Activated naive CD4-positive, alpha-beta T cell treated with anti-CD3 and anti-CD28 coated beads, Interleukin-2, amount 50 U/mL, for 16 hours (primary cell): ENCODE data around the gene SRGAP3.

Experiments
- DNase-seq: peaks from one replicate; pipeline ENCODE4 v3.0.0-alpha.2; 2020

Gene SRGAP3

GRCh38 chr3:9251055-9251786 lies 1.8 kb upstream of the SRGAP3 start:
- DNase-seq = no peak

DNA sequence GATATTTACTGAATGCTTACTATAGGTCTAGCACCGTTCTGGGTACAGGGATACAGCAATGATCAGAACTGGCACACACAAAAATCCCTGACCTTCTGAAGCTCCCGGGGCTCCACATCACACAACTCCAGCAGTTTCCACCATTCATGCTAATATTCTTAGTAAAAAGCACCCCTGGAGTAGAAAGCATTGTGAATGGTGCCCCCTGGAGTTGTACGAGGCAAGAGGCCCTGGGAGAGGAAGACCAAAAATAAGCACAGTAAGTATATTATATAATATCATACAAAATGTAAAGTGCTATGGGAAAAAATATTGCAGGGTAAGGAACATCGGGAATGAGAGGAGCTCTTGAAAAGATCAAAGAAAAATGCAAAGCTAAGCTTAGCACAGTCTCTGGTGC lies 790 bp upstream of the SRGAP3 start:
- no peak for DNase-seq

DNA sequence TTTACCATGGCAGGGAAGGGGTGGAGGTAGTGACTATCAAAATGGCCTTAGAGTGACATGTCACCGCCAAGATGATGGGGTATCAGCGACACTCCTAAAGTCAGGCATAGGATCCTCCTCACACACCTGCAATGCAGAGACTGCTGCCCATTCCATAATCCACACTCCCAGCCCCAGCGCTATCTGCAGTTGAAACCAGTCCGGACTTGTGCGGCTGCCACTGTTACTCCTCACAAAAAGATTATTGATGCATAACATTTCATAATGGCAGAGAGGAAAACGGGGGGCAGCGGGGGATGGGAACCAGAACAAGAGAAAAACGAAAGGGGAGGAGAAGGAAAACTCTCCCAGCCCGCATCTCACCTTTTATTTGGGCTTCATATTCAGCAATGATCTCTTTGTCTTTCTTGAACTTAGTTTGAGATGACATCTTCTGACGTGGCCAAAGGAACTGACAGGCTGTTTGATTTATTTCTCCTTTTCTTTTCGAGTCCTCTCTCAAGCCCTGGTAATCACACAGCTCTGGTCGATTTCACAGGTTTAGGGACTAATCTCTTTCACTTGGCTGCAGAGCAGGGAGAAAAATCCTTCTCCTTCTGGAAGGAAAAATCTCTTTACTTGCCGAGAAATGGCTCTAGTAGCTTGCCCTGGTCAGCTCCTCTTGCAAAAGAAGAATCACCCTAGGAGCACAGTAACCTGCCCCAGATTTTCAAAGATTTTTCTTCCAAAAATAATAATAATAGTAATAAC lies 749 bp downstream of the SRGAP3 start:
- no peak for DNase-seq

GRCh38 chr3:9247941-9248521 lies 1.4 kb downstream of the SRGAP3 start:
- no peak for DNase-seq

GRCh38 chr3:9247361-9247940 lies 2.0 kb downstream of the SRGAP3 start:
- no peak for DNase-seq

DNA sequence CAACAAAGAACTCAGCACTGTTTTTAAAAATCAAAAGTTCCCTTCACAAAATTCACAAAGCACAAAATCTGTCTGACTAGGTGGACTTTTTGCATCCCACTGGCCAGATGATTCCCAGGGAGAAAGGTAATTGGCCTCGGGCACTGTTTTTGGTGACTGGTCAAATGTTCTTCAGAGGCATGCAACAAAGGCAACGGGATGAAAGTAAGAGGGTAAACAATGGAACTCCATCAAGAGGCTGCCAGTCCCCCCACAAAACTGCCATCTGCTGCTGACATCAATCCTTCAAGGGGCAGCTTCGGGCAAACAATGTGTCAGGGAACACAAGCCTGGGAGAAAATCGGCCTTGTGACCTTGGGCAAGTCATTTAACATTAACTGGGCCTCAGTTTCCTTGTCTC lies 3.3 kb downstream of the SRGAP3 start:
- no peak for DNase-seq

DNA sequence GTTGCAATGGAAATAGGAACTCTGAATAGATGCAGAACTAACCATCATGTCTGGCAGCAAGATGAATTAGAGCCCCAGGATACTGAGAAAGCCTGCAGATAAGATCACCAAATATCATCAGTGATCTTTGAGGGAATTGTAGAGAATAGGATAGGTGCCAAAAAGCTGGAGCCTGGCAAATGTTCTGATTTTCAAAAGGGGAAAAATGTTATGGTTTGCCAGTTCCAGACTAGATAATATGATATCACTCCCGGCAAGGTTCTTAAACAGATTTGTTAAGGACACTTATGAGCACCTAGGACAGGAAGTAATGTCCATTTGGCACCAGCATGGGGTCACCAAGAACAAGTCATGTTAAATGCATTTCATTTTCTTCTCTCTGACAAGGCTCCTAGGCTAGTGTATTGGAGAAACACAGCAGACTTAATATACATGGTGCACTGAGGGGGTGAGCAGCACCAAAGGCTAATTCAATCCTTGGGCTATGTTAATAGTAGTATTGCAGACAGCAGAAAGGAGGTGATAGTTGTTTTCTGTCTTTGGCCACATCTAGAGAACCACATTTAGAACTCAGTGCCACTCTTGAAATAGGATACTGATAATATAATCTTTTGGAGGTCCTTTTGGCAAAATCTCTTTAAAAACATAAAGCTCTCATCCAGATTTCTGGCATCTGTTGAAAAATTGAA lies 4.8 kb downstream of the SRGAP3 start:
- DNase-seq = no peak

- no peak for DNase-seq
These were observed 7.5 kb downstream of the SRGAP3 start for GRCh38 chr3:9241956-9242355.

DNA sequence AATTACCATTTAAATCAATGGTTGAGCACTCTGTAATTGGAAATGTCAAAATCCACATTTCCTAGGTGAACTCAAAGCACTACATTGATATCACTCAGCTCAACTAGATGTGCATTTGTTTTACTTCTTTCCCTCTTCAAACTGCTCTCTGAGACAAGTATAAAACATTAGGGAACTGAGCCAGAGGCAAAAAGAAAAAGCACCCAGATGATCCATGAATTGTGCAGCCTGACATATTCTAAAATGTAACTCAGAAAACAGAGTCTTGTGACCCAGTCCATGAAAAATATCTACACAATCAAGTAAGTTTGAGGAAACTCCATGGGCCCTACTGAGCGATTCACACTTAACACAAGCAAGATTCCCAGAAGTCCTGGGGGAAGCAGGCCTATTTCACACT lies 9.8 kb downstream of the SRGAP3 start:
- no peak for DNase-seq

GRCh38 chr3:9238721-9239295 lies 10.6 kb downstream of the SRGAP3 start:
- no peak for DNase-seq

GRCh38 chr3:9238276-9238675 lies 11.2 kb downstream of the SRGAP3 start:
- DNase-seq = no peak

GRCh38 chr3:9233814-9234600 lies 15.4 kb downstream of the SRGAP3 start:
- DNase-seq = no peak

GRCh38 chr3:9233101-9233500 lies 16.3 kb downstream of the SRGAP3 start:
- DNase-seq = no peak

DNA sequence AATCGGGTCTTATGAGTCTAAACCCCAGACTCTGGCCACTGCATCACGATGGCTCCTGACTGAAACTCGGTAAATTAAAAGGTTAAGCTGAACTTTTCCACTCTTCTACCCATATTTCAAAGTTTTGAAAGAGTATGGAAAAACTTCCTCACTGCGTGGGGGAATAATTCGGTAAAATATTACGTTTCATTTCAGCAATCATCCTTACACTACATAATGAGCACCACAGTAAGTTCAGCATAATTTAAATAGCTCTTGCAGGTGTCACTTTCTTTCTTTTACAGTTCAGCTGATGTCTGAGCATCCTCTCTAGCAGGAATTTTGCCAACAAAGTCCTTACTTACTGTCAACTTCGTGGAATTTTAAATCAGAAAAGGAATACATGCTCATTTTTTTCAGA lies 17.5 kb downstream of the SRGAP3 start:
- DNase-seq = no peak

DNA sequence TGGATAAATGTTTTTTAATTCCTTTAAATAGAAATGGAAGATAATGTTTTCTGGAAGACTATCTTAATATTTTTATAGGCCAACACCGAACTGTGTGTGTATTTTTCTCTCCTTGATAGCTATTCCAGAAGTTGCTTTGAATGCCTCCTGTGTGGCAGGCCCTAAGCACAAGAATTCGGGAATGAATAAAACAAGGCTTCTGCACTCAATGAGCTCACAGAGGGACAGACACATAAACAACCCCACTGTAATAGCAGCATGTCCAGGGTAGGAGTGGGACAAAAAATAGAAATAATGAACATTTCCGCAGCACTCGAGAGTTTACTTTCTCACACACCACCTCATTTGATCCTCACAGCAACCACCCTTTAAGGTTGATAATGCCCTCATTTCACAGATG lies 18.0 kb downstream of the SRGAP3 start:
- DNase-seq = no peak

- no peak for DNase-seq
These were observed 18.4 kb downstream of the SRGAP3 start for GRCh38 chr3:9231006-9231405.

GRCh38 chr3:9230596-9230995 lies 18.9 kb downstream of the SRGAP3 start:
- no peak for DNase-seq

DNA sequence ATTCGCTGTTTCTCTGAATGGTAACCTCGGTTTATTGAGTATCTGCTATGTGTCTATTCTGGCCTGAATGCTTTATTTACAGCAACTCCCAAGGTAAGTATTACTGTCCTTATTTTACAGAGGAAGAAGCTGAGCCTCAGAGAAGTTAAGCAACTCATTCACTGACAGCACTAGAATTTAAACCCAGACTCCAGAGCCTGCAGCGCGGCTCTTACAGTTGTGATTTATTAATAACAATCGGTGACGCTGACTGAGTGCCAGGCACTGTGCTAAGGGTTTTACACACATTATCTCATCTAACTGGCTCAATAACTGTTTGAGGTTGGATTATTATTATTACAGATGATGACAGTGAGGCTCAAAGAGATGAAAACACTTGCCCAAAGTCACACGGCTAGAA lies 19.6 kb downstream of the SRGAP3 start:
- DNase-seq = no peak

- DNase-seq = no peak
These were observed 20.1 kb downstream of the SRGAP3 start for GRCh38 chr3:9229325-9229724.

DNA sequence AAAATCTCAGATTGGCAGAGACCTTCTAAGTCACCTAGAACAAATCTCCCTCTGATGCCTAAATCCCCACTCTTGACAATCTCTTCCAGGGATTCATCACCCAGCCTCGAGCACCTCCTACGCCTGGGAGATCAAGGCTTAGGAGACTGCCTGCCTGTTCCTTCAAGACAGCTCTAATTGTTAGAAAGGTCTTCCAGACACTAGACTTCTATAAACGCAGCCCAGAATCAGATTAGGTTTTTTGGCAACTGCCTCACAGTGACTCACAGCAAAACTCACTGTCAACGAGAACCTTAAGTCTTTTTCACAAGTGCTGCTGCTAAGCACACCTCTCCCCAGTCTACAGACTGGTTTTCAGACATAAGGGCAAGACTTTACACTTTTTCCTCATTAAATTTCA lies 23.1 kb downstream of the SRGAP3 start:
- DNase-seq = no peak

- no peak for DNase-seq
These were observed 24.2 kb downstream of the SRGAP3 start for GRCh38 chr3:9225268-9225667.

GRCh38 chr3:9224490-9224889 lies 25.0 kb downstream of the SRGAP3 start:
- DNase-seq = no peak
